C4-2B (cell line): Measurements from ENCODE around the gene PRKACB.
"Not testable (repeated sequence)": the region's sequence is repeated elsewhere in the genome, so short reads cannot be mapped to it uniquely, and the experiment has no call there.

Experiments
- H3K27ac ChIP-seq: fragments of 450-650 bp; 2 replicates; pipeline ENCODE4 v1.5.1; 2017
- CTCF ChIP-seq: fragments of 450-650 bp; conservative IDR thresholded peaks from 2 replicates; pipeline ENCODE4 v1.5.1; 2017; ENCODE audit warnings: mild to moderate bottlenecking
- ZFX ChIP-seq: fragments of 450-650 bp; IDR thresholded peaks from 2 replicates; pipeline ENCODE4 v1.6.1; 2017

Gene PRKACB

GRCh38 chr1:84217239-84217638, 73.2 kb downstream of the PRKACB start:
- TF ChIP-seq CTCF (no peak), ZFX (no peak)
- H3K27ac ChIP-seq, result no peak overlapping the region

- no peak for TF ChIP-seq ZFX
- H3K27ac ChIP-seq, result peak overlapping the region; percentile 28
These were observed 79.8 kb downstream of the PRKACB start for GRCh38 chr1:84223751-84224432.

DNA sequence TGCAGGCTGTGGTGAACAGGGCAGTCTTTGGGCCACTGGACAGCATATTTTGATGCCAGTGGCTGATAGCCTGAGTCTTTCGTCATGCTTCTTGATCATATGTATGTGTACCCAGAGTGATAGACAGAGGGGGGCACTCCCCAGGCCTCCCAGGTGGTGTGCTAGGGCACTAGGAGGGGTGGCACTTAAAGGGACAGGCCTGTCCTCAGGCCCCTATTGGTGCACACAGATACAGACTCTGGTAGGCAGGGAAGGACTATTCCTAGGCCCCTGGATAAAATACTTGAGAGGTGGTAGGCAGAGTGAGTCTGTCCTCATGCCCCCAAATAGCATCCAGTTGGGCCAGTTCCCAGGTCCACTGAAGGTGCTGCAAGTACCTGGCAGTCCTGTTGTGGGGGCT, 80.8 kb downstream of the PRKACB start:
- TF ChIP-seq ZFX (no peak), CTCF (no peak)

GRCh38 chr1:84225646-84226045, 81.6 kb downstream of the PRKACB start:
- no peak for TF ChIP-seq ZFX
- TF ChIP-seq CTCF, result no peak
- peak overlapping the region; percentile 28 for H3K27ac ChIP-seq

More for the DNA sequence above, 80.8 kb downstream of the PRKACB start:
- peak overlapping the region; percentile 28 for H3K27ac ChIP-seq

- H3K27ac ChIP-seq, result not testable (repeated sequence)
These were observed 88.6 kb downstream of the PRKACB start for GRCh38 chr1:84232676-84233075.

DNA sequence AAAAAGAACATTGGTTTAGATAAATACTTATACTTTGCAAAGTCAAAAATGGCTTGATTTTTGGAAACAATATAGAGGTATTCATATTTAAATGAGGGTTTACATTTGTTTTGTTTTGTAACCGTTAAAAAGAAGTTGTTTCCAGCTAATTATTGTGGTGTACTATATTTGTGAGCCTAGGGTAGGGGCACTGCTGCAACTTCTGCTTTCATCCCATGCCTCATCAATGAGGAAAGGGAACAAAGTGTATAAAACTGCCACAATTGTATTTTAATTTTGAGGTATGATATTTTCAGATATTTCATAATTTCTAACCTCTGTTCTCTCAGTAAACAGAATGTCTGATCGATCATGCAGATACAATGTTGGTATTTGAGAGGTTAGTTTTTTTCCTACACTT, 92.2 kb downstream of the PRKACB start:
- H3K27ac ChIP-seq, result no peak overlapping the region
- TF ChIP-seq ZFX (no peak), CTCF (no peak)

GRCh38 chr1:84242641-84243040, 98.6 kb downstream of the PRKACB start:
- H3K27ac ChIP-seq, result no peak overlapping the region
- TF ChIP-seq CTCF (no peak), ZFX (no peak)

GRCh38 chr1:84245563-84245962, 101.5 kb downstream of the PRKACB start:
- no peak overlapping the region; the same call in 1 of the 2 replicates for H3K27ac ChIP-seq
- TF ChIP-seq ZFX (no peak), CTCF (no peak)
